H9 (cell line): ENCODE data around the gene TBC1D5. TPM values are rescaled to one million over a fixed set of nuclear protein-coding genes. Genes with fewer than 3 reads are reported as not detected.

ENCODE experiments used
- DNase-seq: peaks from one replicate; pipeline ENCODE4 v3.0.0-alpha.2; 2017
- H2AFZ ChIP-seq: one replicate; pipeline ENCODE4 v1.6.1; 2013; ENCODE audit warnings: mild to moderate bottlenecking, low read length, control low read depth, moderate library complexity
- H2AK5ac ChIP-seq: 2 replicates; pipeline ENCODE4 v1.6.1; 2013; ENCODE audit warnings: low read length, control low read depth, mixed read lengths; ENCODE audit not compliant: insufficient read length
- H2BK120ac ChIP-seq: one replicate; pipeline ENCODE4 v1.6.1; 2013; ENCODE audit warnings: low read depth, mild to moderate bottlenecking, low read length, control low read depth, inconsistent platforms; ENCODE audit not compliant: poor library complexity, severe bottlenecking
- H2BK12ac ChIP-seq: 2 replicates; pipeline ENCODE4 v1.6.1; 2013; ENCODE audit warnings: low read length, control low read depth, mixed read lengths, low read depth; ENCODE audit not compliant: insufficient read length
- H2BK15ac ChIP-seq: 2 replicates; pipeline ENCODE4 v1.6.1; 2013; ENCODE audit warnings: low read depth, low read length, control low read depth
- H2BK20ac ChIP-seq: one replicate; pipeline ENCODE4 v1.6.1; 2013; ENCODE audit warnings: low read depth, mild to moderate bottlenecking, low read length, control low read depth, inconsistent platforms; ENCODE audit not compliant: poor library complexity, severe bottlenecking
- H2BK5ac ChIP-seq: 2 replicates; pipeline ENCODE4 v1.6.1; 2013; ENCODE audit warnings: low read length, control low read depth, mixed read lengths; ENCODE audit not compliant: insufficient read length
- H3K14ac ChIP-seq: 2 replicates; pipeline ENCODE4 v1.6.1; 2013; ENCODE audit warnings: low read length, control low read depth; ENCODE audit not compliant: insufficient read depth
- H3K18ac ChIP-seq: 2 replicates; pipeline ENCODE4 v1.6.1; 2013; ENCODE audit warnings: low read depth, mild to moderate bottlenecking, mixed read lengths, low read length, control low read depth; ENCODE audit not compliant: insufficient read length
- H3K23ac ChIP-seq: 2 replicates; pipeline ENCODE4 v1.6.1; 2013; ENCODE audit warnings: low read length, control low read depth, mixed read lengths, low read depth; ENCODE audit not compliant: insufficient read length
- H3K23me2 ChIP-seq: 2 replicates; pipeline ENCODE4 v1.6.1; 2013; ENCODE audit warnings: low read depth, mild to moderate bottlenecking, mixed read lengths, low read length, control low read depth; ENCODE audit not compliant: insufficient read length, poor library complexity, severe bottlenecking
- H3K27ac ChIP-seq: 2 replicates; pipeline ENCODE4 v1.5.1; 2013; ENCODE audit warnings: low read length, control low read depth, mixed read lengths, low read depth; ENCODE audit not compliant: insufficient read length
- H3K27me3 ChIP-seq: 2 replicates; pipeline ENCODE4 v1.6.1; 2013; ENCODE audit warnings: low read length, control low read depth, inconsistent platforms; ENCODE audit not compliant: insufficient read depth
- H3K4ac ChIP-seq: 2 replicates; pipeline ENCODE4 v1.6.1; 2013; ENCODE audit warnings: low read depth, mild to moderate bottlenecking, control low read depth, inconsistent platforms, low read length, moderate library complexity
- H3K4me1 ChIP-seq: 2 replicates; pipeline ENCODE4 v1.6.1; 2013; ENCODE audit warnings: low read length, control low read depth, inconsistent platforms; ENCODE audit not compliant: insufficient read depth
- H3K4me2 ChIP-seq: 2 replicates; pipeline ENCODE4 v1.6.1; 2013; ENCODE audit warnings: low read length, control low read depth, mixed read lengths; ENCODE audit not compliant: insufficient read length, insufficient read depth
- H3K56ac ChIP-seq: 2 replicates; pipeline ENCODE4 v1.6.1; 2013; ENCODE audit warnings: low read depth, mild to moderate bottlenecking, mixed read lengths, low read length, control low read depth; ENCODE audit not compliant: insufficient read length
- H3K79me1 ChIP-seq: 2 replicates; pipeline ENCODE4 v1.6.1; 2013; ENCODE audit warnings: low read depth, mild to moderate bottlenecking, moderate library complexity, low read length, control low read depth, inconsistent platforms; ENCODE audit not compliant: insufficient read depth, poor library complexity, severe bottlenecking
- H3K79me2 ChIP-seq: 2 replicates; pipeline ENCODE4 v1.6.1; 2013; ENCODE audit warnings: low read length, control low read depth, inconsistent platforms; ENCODE audit not compliant: insufficient read depth
- H3K9ac ChIP-seq: 2 replicates; pipeline ENCODE4 v1.6.1; 2013; ENCODE audit warnings: low read length, control low read depth, mixed read lengths; ENCODE audit not compliant: insufficient read length; ENCODE audit errors: extremely low read depth
- H3K9me3 ChIP-seq: one replicate; pipeline ENCODE4 v1.6.1; 2013; ENCODE audit warnings: low read depth, low read length, inconsistent platforms; ENCODE audit not compliant: control insufficient read depth
- H3T11ph ChIP-seq: one replicate; pipeline ENCODE4 v1.6.1; 2013; ENCODE audit warnings: mild to moderate bottlenecking, low read length, control low read depth, inconsistent platforms
- H4K20me1 ChIP-seq: one replicate; pipeline ENCODE4 v1.6.1; 2013; ENCODE audit not compliant: control insufficient read depth, insufficient read length, insufficient read depth
- H4K5ac ChIP-seq: 2 replicates; pipeline ENCODE4 v1.6.1; 2013; ENCODE audit warnings: low read depth, mild to moderate bottlenecking, mixed read lengths, low read length, control low read depth; ENCODE audit not compliant: insufficient read length
- H4K8ac ChIP-seq: replicated peaks from 2 replicates; pipeline ENCODE4 v1.6.1; 2013; ENCODE audit warnings: low read length, control low read depth, mixed read lengths, low read depth; ENCODE audit not compliant: insufficient read length
- H4K91ac ChIP-seq: 2 replicates; pipeline ENCODE4 v1.6.1; 2013; ENCODE audit warnings: low read depth, mild to moderate bottlenecking, moderate library complexity, mixed read lengths, low read length, control low read depth; ENCODE audit not compliant: insufficient read length
- H3K27ac Mint-ChIP-seq, 3 experiments: 2 replicates in 2 of 3; 3 replicates in 1 of 3; pipeline ENCODE4 v1.8.0; 2020 to 2021; ENCODE audit warnings: mixed read lengths in 3 of 3, mild to moderate bottlenecking in 1 of 3, moderate library complexity in 1 of 3
- H3K27me3 Mint-ChIP-seq: 2 replicates; pipeline ENCODE4 v1.8.0; 2021; ENCODE audit warnings: low read depth, mild to moderate bottlenecking, moderate library complexity, mixed read lengths
- H3K36me3 Mint-ChIP-seq, 3 experiments: 2 replicates in 2 of 3; 3 replicates in 1 of 3; pipeline ENCODE4 v1.8.0; 2020 to 2021; ENCODE audit warnings: low read depth in 3 of 3, mixed read lengths in 3 of 3; ENCODE audit not compliant: insufficient read depth in 1 of 3
- H3K4me1 Mint-ChIP-seq, 2 experiments: 2 replicates each; pipeline ENCODE4 v1.8.0; 2020; ENCODE audit warnings: mixed read lengths in 2 of 2
- H3K4me3 Mint-ChIP-seq, 2 experiments: 2 replicates in 1 of 2; 3 replicates in 1 of 2; pipeline ENCODE4 v1.8.0; 2020 to 2021; ENCODE audit warnings: mild to moderate bottlenecking in 2 of 2, mixed read lengths in 2 of 2, moderate library complexity in 1 of 2
- H3K9me3 Mint-ChIP-seq, 2 experiments: 2 replicates in 1 of 2; 3 replicates in 1 of 2; pipeline ENCODE4 v1.8.0; 2020; ENCODE audit warnings: mild to moderate bottlenecking in 2 of 2, mixed read lengths in 2 of 2, moderate library complexity in 1 of 2
- CTCF ChIP-seq: fragments of 200-600 bp; sonication (generic); conservative IDR thresholded peaks from 3 replicates; pipeline ENCODE4 v1.8.0; 2021; ENCODE audit warnings: antibody characterized with exemption, mild to moderate bottlenecking
- WGBS: extraction: QIAGEN DNeasy Blood & Tissue Kit; methylation state at CpG from one replicate; pipeline ENCODE4 v1.1.7; 2013; ENCODE audit warnings: missing lambda C conversion rate, low lambda C conversion rate, mixed read lengths; ENCODE audit not compliant: insufficient read length; ENCODE audit errors: extremely low coverage; 5-methylcytosine and 5-hydroxymethylcytosine counted together
- total RNA-seq: library from RNA; stranded (reverse); gene quantifications from 2 replicates; pipeline ENCODE4 v1.2.1, GENCODE V29; 2021

TBC1D5 gene
- total RNA-seq, 1 experiment from 2014 or later, result 25.0 TPM

GRCh38 chr3:17349093-17349492, 393.3 kb downstream of the TBC1D5 start:
- Histone ChIP-seq H3K4ac (no peak overlapping the region), H3K56ac (no peak overlapping the region), H4K20me1 (no peaks in the 10 kb centered on the region), H4K91ac (no peak overlapping the region), H3K23ac (no peak overlapping the region), H3K79me2 (no peaks in the 10 kb centered on the region), H4K5ac (no peak overlapping the region), H3T11ph (no peak overlapping the region), H3K9me3 (no peaks in the 10 kb centered on the region), H2BK20ac (no peak overlapping the region), H3K18ac (no peak overlapping the region), H3K23me2 (no peaks in the 10 kb centered on the region), H2BK15ac (no peak overlapping the region), H3K4me2 (no peak overlapping the region), H3K27ac (no peak overlapping the region), H2AK5ac (no peak overlapping the region), H2BK12ac (no peak overlapping the region), H3K14ac (no peak overlapping the region), H3K79me1 (no peaks in the 10 kb centered on the region), H4K8ac (no peak overlapping the region), H2BK120ac (no peak overlapping the region), H3K9ac (no peak overlapping the region), H2AFZ (no peak overlapping the region), H2BK5ac (no peak overlapping the region), H3K4me1 (no peaks in the 10 kb centered on the region), H3K27me3 (no peaks in the 10 kb centered on the region)
- no peak for TF ChIP-seq CTCF
- Mint-ChIP-seq H3K9me3 (no peaks in the 10 kb centered on the region), H3K36me3 (no peaks in the 10 kb centered on the region), H3K27me3 (no peaks in the 10 kb centered on the region), H3K27ac (no peak overlapping the region), H3K4me3 (no peak overlapping the region), H3K4me1 (peaks cover 7% of the 10 kb centered on the region in 2 experiments; a peak in 3 of 4 replicates)
- no peak for DNase-seq
- WGBS, result no CpG with 5 or more reads among the region's 1 CpG
